ENCODE measurements around the gene EDEM2.

The EDEM2 gene

DNA sequence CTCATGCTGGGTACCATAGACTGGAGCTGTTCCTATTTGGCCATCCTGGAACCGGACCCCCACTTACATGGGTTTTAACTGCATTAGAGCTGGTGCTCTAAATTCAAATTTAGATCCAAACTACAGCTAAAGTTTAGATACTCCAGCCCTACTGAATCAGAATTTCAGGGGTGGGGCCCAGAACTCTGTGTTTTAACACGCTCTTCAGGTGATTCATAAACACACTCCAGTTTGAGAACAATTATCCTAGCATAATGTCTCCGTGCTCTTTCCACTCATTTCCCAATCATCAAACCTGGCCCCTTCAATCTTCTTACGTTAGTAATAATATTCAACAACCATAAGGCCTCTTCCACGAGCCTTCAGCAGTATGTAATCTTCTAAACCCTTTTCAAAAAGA is 69.8 kb downstream of the EDEM2 start:
- no peak for TF ChIP-seq CTCF (IDR thresholded peaks at IDR 0.05)

DNA sequence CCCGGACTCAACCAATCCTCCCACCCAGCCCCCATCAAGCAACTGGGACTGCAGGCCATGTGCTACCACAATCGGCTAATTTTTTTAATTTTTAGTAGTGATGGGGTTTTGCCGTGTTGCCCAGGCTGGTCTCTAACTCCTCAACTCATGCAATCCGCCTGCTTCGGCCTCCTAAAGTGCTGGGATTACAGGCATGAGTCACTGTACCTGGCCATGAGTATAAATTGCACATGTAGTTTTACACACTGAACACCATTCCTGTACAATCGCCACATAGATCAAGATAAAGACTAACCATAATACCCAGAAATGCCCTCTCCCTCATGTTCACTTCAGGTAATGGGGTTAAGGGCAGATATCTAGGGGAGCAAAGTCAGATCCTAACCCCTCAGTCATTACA is 80.9 kb downstream of the EDEM2 start:
- no peak for TF ChIP-seq CTCF (IDR thresholded peaks at IDR 0.05)

Data from LNCAP (cell line).